Liver (tissue), 3 donors: Measurements from ENCODE around the gene PLPP2.

Experiments
- FOXA1 ChIP-seq: IDR thresholded peaks from 2 replicates; pipeline ENCODE4 v1.6.1; 2016; ENCODE audit warnings: antibody characterized with exemption
- GABPA ChIP-seq, 2 donors: IDR thresholded peaks in 1 of 2; conservative IDR thresholded peaks in 1 of 2; 2 replicates each; pipeline ENCODE4 v1.6.1; 2016; ENCODE audit warnings: antibody characterized with exemption in 2 of 2, mild to moderate bottlenecking in 1 of 2, moderate library complexity in 1 of 2
- RAD21 ChIP-seq, 2 donors: IDR thresholded peaks; 2 replicates each; pipeline ENCODE4 v1.6.1; 2016; ENCODE audit warnings: antibody characterized with exemption in 2 of 2, mild to moderate bottlenecking in 2 of 2
- RXRA ChIP-seq, 2 donors: IDR thresholded peaks; 2 replicates each; pipeline ENCODE4 v1.6.1; 2017 to 2018; ENCODE audit warnings: antibody characterized with exemption in 2 of 2, mild to moderate bottlenecking in 1 of 2
- SP1 ChIP-seq: IDR thresholded peaks from 2 replicates; pipeline ENCODE4 v1.6.1; 2018; ENCODE audit warnings: antibody characterized with exemption, mild to moderate bottlenecking
- TAF1 ChIP-seq: conservative IDR thresholded peaks from 2 replicates; pipeline ENCODE4 v1.6.1; 2016; ENCODE audit warnings: antibody characterized with exemption, mild to moderate bottlenecking
- YY1 ChIP-seq: IDR thresholded peaks from 2 replicates; pipeline ENCODE4 v1.6.1; 2016; ENCODE audit warnings: antibody characterized with exemption, mild to moderate bottlenecking
- TF ChIP-seq, protein P1 (sequence below): fragments of 150-350 bp; IDR thresholded peaks from 2 replicates; pipeline ENCODE4 v1.5.1; 2017; ENCODE audit warnings: improper control_type of control experiment, low read depth, low read length; ENCODE audit not compliant: missing input control
- TF ChIP-seq, protein P2 (sequence below): IDR thresholded peaks from 2 replicates; pipeline ENCODE4 v1.6.1; 2016; ENCODE audit warnings: antibody characterized with exemption, mild to moderate bottlenecking
- TF ChIP-seq, protein P3 (sequence below): IDR thresholded peaks from 2 replicates; pipeline ENCODE4 v1.6.1; 2016; ENCODE audit warnings: antibody characterized with exemption
- TF ChIP-seq, protein P4 (sequence below): IDR thresholded peaks from 2 replicates; pipeline ENCODE4 v1.6.1; 2016; ENCODE audit warnings: antibody characterized with exemption
- TF ChIP-seq, protein P5 (sequence below): IDR thresholded peaks from 2 replicates; pipeline ENCODE4 v1.6.1; 2016; ENCODE audit warnings: antibody characterized with exemption
- donor health status: healthy.
- donor health status: healthy.

DNA sequence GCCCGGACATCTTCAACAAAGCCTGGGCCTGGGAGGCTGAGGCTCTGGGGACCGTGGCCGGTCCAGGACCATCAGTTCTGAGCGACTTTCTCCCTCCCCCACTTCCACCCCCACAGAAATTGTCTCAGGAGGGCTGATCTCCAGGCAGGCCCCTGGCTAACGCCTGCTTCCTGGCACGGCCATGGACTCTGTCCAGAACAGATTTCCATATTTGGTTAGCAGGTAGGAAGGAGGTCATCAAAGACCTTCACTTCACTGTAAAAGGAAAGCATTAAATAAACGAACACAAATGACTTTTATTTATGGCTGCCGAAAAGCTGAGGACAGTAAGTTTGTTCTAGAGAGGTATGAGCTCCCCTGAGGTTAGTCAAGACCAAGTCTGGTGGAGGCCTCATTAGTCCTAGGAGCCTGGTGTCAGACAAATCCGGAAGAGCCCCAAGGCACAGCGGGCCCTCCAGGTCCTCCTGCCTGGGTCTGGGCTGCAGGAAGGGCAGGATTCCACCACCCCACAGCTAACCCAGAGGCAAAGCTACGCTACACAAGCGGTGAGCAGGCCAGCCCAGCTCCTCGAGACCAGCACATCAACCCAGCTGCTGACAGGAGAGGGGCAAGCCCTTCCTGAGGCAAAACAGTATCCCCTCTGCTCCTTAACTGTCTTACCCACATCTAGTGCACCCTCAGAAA, 4.6 kb upstream of the PLPP2 start:
- TF ChIP-seq RAD21 (IDR thresholded peaks at IDR 0.05) (no peak), YY1 (no peak), FOXA1 (no peak), SP1 (no peak), GABPA (IDR thresholded peaks at IDR 0.05 in 1 of 2, conservative IDR thresholded peaks at IDR 0.05 in 1 of 2) (no peak), TAF1 (no peak), RXRA (IDR thresholded peaks at IDR 0.05) (no peak)
- TF ChIP-seq, protein P1, sequence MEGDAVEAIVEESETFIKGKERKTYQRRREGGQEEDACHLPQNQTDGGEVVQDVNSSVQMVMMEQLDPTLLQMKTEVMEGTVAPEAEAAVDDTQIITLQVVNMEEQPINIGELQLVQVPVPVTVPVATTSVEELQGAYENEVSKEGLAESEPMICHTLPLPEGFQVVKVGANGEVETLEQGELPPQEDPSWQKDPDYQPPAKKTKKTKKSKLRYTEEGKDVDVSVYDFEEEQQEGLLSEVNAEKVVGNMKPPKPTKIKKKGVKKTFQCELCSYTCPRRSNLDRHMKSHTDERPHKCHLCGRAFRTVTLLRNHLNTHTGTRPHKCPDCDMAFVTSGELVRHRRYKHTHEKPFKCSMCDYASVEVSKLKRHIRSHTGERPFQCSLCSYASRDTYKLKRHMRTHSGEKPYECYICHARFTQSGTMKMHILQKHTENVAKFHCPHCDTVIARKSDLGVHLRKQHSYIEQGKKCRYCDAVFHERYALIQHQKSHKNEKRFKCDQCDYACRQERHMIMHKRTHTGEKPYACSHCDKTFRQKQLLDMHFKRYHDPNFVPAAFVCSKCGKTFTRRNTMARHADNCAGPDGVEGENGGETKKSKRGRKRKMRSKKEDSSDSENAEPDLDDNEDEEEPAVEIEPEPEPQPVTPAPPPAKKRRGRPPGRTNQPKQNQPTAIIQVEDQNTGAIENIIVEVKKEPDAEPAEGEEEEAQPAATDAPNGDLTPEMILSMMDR: no peak
- TF ChIP-seq, protein P2, sequence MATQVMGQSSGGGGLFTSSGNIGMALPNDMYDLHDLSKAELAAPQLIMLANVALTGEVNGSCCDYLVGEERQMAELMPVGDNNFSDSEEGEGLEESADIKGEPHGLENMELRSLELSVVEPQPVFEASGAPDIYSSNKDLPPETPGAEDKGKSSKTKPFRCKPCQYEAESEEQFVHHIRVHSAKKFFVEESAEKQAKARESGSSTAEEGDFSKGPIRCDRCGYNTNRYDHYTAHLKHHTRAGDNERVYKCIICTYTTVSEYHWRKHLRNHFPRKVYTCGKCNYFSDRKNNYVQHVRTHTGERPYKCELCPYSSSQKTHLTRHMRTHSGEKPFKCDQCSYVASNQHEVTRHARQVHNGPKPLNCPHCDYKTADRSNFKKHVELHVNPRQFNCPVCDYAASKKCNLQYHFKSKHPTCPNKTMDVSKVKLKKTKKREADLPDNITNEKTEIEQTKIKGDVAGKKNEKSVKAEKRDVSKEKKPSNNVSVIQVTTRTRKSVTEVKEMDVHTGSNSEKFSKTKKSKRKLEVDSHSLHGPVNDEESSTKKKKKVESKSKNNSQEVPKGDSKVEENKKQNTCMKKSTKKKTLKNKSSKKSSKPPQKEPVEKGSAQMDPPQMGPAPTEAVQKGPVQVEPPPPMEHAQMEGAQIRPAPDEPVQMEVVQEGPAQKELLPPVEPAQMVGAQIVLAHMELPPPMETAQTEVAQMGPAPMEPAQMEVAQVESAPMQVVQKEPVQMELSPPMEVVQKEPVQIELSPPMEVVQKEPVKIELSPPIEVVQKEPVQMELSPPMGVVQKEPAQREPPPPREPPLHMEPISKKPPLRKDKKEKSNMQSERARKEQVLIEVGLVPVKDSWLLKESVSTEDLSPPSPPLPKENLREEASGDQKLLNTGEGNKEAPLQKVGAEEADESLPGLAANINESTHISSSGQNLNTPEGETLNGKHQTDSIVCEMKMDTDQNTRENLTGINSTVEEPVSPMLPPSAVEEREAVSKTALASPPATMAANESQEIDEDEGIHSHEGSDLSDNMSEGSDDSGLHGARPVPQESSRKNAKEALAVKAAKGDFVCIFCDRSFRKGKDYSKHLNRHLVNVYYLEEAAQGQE: no peak
- TF ChIP-seq, protein P3, sequence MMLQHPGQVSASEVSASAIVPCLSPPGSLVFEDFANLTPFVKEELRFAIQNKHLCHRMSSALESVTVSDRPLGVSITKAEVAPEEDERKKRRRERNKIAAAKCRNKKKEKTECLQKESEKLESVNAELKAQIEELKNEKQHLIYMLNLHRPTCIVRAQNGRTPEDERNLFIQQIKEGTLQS: no peak
- TF ChIP-seq, protein P4, sequence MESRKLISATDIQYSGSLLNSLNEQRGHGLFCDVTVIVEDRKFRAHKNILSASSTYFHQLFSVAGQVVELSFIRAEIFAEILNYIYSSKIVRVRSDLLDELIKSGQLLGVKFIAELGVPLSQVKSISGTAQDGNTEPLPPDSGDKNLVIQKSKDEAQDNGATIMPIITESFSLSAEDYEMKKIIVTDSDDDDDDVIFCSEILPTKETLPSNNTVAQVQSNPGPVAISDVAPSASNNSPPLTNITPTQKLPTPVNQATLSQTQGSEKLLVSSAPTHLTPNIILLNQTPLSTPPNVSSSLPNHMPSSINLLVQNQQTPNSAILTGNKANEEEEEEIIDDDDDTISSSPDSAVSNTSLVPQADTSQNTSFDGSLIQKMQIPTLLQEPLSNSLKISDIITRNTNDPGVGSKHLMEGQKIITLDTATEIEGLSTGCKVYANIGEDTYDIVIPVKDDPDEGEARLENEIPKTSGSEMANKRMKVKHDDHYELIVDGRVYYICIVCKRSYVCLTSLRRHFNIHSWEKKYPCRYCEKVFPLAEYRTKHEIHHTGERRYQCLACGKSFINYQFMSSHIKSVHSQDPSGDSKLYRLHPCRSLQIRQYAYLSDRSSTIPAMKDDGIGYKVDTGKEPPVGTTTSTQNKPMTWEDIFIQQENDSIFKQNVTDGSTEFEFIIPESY: no peak
- TF ChIP-seq, protein P5, sequence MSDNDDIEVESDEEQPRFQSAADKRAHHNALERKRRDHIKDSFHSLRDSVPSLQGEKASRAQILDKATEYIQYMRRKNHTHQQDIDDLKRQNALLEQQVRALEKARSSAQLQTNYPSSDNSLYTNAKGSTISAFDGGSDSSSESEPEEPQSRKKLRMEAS: no peak
